HG02642 (cell line): ENCODE data around the gene MAP1LC3C.

ENCODE experiments used
- ATAC-seq: cut with Tn5 transposase; IDR thresholded peaks from one replicate; pipeline ENCODE4 v1.9.1; 2021; ENCODE audit warnings: mild to moderate bottlenecking; ENCODE audit not compliant: unreplicated experiment, poor library complexity

Gene MAP1LC3C

DNA sequence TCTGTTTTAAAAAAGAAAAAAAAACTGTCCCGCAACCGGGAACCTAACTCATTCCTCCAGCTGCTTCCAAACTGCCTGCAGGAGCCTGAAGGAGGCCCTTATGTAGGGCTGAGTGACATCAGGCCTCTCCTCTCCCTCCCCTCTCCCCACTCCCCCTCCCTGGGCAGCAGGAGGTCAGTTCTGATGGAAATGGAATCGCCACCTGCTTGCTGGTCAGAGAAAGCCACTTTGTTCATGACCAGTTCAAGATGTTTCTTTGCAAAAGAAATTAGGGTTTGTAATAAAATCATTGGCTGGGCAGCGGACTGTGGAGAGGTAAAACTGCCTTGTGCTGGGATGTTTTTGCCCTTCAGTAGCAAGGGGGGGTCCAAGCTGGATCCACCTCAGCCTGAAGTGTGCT is at the start of gene MAP1LC3C:
TSS of gene MAP1LC3C (minus strand) at position 73 of the 400 bp plus-strand sequence. CDS start 90 bp downstream, outside the sequence.
- ATAC-seq = no peak

DNA sequence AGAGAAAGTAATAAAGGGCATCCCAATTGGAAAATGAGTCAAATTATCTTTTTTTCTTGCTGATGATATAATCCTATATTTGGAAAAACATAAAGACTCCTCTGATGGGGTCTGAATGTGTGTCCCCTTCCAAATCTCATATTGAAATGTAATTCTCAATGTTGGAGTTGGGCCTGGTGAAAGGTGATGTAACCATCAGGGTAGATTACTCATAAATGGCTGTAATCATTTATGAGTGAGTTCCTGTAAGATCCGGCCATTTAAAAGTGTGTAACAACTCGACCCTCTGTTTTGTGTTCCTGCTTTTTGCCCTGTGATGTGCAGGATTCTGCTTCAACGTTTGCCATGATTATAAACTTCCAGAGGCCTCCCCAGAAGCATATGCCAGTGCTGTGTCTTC is 44.3 kb upstream of the MAP1LC3C start:
- no peak for ATAC-seq

DNA sequence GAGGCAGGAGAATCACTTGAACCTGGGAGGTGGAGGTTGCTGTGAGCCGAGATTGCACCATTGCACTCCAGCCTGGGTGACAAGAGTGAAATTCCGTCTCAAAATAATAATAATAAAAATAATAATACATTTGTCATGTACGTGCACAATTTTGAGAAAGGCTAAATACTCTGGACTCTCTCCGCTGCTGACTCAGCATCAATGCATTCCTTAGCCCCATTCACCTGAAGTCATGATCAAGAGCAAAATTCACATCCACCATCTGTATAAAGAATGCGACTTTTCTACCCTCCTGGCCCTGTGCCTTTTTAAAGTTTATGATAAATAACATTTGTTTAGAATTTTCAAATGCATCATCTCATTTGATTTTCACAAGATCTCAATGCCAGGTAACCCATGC is 35.5 kb upstream of the MAP1LC3C start:
- ATAC-seq = no peak

DNA sequence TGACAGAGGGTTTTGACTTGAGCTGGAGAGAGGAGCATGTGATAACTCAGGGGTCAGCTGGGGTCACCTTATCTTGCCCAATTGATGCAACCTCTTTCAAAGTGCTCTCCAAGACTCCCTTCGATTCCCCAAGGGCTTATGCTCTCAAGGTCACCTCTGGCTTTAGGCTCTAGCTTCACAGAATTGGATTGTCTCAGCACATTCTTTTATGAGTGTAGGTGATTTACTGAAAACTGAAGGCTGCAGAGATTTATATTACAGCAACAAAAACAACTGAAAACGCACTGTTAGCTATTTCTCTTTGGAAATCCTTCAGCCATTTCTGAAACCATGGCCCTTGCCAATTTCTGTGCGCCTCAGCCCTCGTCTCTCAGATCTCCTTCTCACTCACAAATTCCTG is 34.5 kb upstream of the MAP1LC3C start:
- no peak for ATAC-seq

DNA sequence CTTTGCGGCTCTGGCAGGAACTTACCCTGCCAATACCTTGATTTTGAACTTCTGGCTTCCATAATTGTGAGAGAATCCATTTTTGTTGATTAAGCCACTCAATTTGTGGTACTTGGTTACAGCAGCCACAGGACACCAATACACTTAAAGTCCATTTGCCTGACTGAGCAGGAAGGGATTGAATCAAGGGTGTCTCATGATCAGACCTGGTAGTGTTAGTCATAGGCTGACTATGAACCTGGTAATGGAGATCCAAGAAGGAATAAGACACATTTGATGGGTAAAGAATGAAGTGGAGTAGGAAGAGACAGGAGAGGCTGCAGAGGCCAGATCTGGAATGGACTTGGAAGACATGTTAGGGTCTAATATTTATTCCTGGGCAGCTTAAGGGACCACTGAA is 31.2 kb upstream of the MAP1LC3C start:
- no peak for ATAC-seq

DNA sequence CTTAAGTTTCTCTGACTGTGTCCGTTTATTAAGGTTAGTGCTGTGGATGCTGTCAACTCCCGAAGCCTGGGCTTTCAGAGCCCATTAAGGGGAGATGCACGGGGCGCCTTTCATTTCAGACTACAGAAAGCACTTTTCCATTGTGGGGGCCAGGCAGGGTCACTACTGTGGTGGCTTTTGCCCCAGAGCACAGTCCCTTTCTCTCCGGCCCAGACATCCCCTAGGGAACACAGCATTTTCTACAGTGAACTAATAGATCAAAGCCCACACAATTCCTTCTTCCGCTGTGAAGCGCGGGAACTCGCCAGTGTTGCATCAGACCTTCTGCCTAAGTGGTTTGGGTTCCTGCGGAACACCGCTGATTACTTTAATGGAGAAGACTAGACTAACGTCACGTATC is 26.8 kb upstream of the MAP1LC3C start:
- no peak for ATAC-seq

DNA sequence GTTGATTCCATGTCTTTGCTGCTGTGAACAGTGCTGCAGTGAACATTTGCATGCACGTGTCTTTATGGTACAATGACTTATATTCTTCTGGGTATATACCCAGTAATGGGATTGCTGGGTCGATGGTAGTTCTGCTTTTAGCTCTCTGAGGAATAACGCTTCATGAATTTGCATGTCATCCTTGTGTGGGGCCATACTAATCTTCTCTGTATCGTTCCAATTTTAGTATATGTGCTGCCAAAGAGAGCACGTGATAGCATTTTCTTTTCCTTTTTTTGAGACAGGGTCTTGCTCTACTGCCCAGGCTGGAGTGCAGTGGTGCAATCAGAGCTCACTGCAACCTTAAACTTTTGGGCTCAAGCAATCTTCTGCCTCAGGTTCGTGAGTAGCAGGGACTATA is 24.9 kb upstream of the MAP1LC3C start:
- ATAC-seq = no peak

DNA sequence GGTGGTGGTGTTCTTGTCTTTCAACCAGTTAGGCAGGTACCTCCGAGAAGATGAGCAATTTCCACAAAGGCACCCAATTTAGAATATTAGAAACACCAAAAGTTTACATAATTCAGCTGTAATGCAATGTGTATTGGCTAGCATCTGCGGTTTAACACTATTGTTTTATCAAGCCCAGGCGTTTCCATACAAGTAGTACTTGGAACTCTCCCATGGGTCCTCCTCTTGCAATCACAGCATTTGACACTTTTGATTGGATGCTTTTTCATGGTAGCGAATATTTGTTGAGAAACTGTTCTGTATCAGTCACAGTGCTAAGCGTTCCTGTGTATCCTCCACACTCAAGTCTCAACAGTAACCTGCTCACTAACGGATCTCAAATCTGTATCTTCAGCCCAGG is 20.1 kb upstream of the MAP1LC3C start:
- ATAC-seq = no peak

DNA sequence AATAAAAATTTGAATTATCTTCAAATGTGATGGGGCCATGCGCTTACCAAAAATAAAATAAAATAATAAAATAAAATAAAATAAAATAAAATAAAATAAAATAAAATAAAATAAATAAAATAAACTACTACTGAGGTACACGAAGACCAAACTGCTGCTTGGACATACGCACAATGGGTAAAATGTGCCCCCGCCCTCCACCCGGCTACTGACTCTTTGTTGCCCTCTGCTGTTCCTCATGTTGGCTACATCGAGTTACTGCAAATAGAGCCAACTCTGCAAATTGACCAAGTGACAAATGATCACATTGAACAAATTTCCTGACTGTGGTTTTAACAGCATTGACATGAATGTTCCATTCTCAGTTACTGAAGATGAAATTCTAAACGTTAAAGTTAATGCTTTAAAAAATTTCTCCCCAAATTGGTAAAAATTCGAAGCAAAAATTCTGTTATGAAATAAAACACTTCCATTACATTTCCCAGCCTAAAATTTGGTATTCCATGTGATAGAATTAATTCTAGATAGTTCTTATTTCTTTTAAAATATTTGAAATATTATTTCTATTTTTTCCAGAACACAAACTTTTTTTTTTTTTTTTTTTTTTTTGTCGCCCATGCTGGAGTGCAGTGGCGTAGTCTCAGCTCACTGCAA is 18.8 kb upstream of the MAP1LC3C start:
- ATAC-seq = peak; percentile 82

DNA sequence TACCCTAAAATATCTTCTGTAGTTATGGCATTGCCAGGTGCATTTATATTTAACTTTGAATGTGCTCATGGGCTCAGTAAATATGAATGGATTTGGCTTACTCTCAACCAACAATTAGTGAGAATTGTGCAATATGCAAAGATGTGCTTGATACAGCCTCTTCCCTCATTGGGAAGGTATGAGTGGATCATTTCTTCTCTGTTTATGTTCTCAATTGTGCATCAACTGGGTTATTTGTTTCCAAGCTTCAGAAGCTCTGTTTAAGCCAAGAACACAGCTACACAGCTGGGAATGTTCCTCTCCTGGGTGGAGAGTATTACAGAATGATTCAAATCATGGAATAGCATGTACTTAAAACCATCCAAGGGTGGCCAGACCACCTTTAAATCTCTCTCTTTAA is 17.6 kb upstream of the MAP1LC3C start:
- ATAC-seq = no peak

DNA sequence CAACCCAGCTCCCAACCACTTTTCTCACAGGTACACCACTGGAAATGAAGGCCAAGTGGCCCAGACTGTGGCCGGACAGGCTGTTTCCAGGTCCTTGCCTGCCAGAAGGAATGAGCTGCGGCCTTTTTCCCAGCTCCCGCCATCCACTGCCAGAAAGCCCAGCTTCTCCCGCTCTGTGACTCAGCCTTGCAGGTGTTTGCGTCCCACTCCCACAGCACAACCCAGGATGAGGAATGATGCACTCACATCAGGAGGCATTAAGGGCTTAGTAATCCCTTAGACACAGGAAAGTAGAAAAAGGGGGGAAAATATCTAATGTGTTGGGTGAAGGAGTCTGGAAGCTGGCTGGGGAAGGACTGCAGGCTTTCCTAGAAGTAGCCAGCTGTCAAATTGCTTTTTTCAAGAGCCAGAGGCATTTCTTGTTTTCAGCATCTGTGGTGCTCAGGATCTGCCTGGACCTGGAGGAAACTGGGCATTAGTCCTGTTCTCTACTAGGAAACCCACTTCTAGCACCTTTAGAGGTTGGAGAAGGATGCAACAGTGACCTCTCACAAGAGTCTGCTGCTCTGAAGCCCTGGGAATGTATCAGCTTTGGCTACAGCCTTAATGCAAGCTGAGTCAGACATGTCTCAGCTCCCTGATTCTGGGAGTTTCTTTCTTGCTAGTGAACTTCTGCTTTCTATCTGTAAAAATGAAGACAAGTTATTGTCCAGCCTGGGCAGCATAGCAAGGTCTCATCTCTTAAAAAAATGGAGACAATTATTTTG is 13.2 kb upstream of the MAP1LC3C start:
- no peak for ATAC-seq

DNA sequence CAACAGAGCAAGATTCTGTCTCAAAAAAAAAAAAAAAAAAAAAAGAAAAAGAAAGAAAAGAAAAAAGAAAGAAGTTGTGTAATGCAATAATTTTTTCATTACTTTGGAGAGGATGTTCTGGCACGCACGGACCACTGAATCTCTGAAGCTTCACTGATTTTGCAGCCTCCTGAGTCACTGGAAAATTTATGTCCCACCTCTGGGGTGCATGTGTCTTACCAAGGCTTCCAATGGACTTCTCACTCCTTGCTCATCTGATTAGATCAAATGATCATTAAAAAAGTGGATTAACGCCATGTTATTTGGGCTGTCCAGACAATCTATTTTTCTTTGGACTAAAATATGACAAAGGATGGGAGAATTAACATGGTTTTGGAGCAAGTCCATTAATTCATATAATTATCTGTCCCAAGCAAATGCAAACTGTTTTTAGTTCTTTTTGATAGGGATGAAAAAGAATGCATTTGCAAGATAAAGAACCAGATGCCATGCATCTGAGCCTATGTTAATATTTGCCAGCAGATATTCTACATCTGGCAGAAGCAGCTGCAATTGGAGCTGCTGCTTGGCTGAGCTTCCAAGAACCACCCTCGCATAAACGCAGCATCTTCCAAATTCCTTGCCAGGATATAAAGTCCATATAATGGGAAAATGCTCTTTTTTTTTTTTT is 10.1 kb upstream of the MAP1LC3C start:
- ATAC-seq = no peak

DNA sequence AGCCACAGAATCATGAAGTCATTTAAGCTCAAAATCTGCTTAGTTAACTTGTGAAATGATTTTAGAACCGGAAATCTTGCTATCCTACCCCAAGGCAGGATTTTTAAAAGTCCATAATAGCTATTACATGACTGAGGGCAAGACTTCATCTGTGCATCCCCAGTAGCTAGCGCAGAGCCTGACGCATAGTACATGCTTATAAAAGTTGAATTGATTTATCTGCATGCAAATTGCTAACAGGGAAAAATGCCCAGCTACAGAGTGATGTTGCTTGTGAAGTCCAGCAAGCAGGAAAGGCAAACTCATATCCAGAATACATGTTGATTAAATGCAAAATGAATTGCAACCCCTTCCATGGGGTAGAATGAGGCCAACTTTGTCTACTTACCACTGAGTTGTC is 8.1 kb upstream of the MAP1LC3C start:
- ATAC-seq = no peak

DNA sequence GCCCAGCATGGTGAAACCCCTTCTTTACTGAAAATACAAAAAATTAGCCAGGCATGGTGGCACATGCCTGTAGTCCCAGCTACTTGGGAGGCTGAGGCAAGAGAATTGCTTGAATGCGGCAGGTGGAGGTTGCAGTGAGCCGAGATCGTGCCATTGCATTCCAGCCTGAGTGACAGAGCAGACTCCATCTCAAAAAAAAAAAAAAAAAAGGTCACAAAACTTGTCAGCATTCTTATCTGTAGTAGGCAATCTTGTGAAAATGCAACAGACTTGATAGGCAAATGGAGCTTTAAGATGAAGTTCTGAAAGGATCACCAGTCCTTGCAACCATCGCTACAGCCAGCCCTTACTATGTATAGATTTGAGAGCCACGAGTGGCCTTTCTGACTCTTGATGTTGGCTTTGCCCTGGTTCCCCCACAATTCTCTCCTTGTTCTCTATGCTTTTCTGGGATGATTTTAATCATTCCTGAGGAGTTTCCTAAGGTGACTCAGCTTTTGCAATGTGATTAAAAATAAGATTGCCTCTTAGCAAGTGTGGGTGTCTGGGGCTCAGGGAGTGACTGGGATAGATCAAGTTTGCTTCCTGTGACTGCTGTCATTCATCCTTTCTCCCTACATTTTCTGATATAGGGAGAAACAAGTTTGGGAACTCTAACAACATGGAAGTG is 7.1 kb upstream of the MAP1LC3C start:
- no peak for ATAC-seq

DNA sequence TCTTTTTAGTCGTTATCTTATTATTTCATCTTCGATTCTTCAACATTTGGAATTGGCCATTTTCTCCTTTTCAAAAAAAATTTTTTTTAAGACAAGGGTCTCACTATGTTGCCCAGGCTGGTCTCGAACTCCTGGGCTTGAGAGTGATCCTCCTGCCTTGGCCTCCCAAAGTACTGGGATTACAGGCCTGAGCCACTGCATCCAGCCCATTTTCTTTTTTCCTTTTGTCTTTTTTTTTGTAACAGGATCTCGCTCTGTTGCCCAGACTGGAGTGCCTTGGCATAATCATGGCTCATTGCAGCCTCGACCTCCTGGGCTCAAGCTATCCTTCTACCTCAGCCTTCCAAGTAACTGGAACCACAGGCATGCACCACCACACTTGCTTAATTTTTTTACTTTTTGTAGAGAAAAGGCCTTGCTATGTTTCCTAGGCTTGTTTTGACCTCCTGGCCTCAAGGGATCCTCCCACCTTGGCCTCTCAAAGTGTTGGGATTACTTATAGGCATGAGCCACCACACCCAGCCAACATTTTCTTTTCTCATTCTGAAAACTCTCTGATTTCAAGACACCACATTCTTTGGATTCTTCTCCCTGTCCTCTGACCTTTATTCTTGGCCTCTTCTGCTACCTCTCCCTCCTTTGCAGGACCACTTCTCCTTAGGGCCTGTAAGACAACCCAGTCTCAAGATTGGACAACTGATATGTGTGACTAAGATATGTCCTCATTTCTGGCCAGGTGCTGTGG is 6.0 kb upstream of the MAP1LC3C start:
- no peak for ATAC-seq

DNA sequence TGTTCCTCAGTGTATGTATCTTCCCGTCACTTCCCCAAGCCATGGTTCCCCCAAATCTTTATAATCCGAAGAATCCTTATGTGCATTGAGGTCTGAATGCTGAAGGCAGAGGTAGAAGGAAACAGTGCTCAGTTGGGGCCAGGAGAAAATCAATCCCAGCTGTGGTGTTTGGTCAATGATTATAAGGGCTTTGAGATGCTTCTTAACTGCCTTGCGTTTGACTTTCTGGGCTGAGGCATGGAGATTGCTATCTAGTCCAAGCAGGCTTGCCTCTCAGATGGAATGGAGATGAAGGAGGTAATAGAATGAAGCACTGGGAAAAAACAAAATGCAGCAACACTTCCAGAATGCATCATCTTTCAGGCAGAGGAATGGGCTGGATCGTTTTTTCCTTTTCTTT is 3.6 kb upstream of the MAP1LC3C start:
- ATAC-seq = no peak

DNA sequence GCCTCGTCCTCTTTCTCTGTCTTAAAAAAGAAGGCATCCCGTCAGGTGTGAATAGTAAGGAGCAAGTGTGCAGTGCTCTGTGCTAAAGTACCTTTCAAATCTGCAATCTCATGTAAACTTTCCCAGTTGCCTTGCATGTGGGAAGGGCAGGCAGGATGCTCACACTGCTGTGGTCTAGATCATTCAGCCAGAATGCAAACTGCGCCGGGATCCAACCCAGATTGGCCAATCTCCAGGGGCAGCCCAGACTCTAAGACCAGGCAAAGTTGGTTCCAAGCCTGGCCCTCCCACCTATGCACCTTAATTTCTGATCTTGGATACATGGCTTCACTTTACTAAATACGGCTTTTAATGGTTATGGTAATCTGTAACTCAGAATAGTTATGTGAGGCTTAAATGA is 3.2 kb upstream of the MAP1LC3C start:
- ATAC-seq = no peak

DNA sequence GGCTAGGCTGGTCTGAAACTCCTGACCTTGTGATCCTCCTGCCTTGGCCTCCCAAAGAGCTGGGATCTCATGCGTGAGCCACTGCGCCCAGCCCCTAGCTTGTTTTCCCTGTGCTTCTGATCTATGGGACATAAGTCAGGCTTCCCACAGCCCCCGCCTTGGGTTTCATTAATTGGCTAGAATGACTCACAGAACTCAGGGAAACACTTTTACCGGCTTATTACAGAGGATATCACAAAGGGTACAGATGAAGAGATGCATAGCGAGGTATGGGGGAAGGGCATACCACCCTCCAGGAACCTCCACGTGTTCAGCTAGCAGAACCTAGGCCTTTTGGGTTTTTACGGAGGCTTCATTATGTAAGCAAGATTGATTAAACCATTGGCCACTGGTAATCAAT is 1.5 kb upstream of the MAP1LC3C start:
- ATAC-seq = no peak

DNA sequence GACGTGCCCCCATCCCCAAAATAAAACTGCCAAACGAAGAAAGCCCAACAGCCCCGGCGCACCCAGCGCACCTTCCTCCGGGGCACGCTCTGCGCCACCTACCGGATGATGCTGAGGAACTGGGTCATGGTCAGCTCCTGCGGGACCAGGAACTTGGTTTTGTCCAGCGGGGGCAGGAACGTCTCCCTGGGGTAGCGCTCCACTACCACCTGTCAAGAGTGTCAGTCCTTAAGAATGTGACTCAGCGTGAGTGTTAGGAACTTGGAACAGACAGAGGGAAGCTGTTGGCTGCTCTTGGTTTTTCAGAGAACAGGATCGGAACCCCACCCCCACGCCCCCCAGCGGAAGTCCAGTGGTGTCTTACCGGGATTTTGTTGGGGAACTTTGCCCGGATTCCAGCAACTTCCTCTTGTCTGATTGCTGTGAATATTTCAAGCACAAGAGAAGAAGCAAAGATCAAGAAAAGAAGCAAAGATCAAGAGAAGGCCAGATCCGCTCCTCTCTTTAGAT is 431 bp downstream of the MAP1LC3C start:
- peak; percentile 74 for ATAC-seq

DNA sequence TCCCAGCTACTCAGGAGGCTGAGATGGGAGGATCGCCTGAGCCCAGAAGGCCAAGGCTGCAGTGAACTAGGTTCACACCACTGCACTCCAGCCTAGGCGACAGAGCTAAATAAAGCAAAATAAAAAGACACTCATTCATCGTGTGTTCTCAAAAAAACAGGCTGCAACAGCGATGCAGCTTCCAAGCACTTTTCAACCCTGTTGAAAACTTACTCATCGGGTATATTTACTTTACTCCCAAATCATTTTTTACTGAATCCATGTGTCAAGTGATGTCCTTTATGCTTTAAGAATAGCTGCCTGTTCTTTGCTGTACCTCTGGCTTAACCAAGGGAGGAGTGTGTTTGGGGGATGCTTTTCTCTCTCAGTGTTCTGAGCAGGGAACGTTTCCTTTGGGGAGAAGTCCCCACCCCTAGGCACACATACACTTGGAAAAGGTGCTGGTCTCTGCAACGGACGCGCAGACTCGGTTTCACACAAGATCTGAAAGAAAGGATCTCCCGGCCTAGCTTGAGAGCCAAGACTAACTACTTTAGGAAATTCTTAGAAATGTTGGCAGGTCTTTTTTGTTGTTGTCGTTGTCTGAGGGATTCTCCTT is 1.4 kb downstream of the MAP1LC3C start:
- ATAC-seq = no peak
